Loucy (cell line): ENCODE results near the gene HERC3.

Experiments
- CTCF ChIP-seq: fragments of 200-600 bp; sonication (generic); conservative IDR thresholded peaks from 2 replicates; pipeline ENCODE4 v1.5.1; 2014; ENCODE audit warnings: mild to moderate bottlenecking, antibody characterized with exemption, low read length
- EZH2phosphoT487 ChIP-seq: fragments of 200-600 bp; IDR thresholded peaks from 2 replicates; pipeline ENCODE4 v1.6.1; 2018; ENCODE audit warnings: antibody characterized with exemption, mild to moderate bottlenecking, moderate library complexity, borderline replicate concordance

GRCh38 chr4:88697588-88698329, 105.5 kb downstream of the HERC3 start, which contains the start of gene NAP1L5:
- TF ChIP-seq CTCF (no peak), EZH2phosphoT487 (no peak)
